Limb (tissue), 2 donors: ENCODE results near the gene PNPT1.
"Not testable (repeated sequence)": the region's sequence is repeated elsewhere in the genome, so short reads cannot be mapped to it uniquely, and the experiment has no call there.

ENCODE experiments used
- DNase-seq, 2 donors: peaks; one replicate each; pipeline ENCODE4 v3.0.0-alpha.2; 2016; ENCODE audit errors: extremely low spot score in 2 of 2

PNPT1 gene

DNA sequence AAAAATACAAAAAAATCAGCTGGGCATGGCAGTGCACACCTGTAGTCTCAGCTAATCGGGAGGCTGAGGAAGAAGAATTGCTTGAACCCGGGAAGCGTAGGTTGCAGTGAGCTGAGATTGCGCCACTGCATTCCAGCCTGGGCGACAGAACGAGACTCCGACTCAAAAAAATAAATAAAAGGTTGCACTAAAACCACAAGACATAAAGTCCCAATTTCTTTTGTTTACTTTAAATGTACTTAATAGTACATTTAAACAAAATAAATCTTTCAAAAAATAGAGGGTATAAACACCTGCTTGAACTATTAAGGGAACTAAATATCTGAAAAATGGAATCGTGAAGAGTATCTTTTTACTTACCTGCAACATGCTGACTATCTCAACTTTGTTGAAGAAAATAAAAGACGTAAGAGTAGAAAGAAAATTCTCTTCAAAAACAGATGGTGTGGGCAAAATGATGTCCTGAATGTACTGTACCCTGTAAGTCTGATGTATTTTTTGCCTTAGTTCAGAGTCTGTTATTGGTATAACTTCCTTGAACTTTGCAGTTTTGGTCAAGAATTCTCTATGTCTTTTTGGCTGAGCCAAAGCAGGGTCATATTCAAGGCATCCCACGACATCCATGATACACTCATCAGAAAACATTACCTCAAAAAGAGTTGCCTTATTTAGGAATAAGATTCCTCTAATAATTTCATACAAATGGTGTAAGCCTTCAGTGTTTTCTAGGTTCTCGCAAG lies 95.4 kb downstream of the PNPT1 start:
- no peak for DNase-seq

DNA sequence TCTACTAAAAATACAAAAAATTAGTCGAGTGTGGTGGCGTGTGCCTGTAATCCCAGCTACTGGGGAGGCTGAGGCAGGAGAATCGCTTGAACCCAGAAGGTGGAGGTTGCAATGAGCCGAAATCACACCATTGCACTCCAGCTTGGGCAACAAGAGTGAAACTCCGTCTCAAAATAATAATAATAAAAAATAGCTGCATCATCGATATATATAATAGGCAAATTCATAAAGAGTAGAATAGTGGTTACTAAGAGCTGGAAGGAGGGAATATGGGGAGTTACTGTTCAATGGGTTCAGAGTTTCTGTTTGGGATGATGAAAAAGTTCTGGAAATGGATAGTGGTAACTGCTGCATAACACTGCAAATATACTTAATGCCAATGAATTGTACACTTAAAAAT lies 96.8 kb downstream of the PNPT1 start:
- not testable (repeated sequence) for DNase-seq

DNA sequence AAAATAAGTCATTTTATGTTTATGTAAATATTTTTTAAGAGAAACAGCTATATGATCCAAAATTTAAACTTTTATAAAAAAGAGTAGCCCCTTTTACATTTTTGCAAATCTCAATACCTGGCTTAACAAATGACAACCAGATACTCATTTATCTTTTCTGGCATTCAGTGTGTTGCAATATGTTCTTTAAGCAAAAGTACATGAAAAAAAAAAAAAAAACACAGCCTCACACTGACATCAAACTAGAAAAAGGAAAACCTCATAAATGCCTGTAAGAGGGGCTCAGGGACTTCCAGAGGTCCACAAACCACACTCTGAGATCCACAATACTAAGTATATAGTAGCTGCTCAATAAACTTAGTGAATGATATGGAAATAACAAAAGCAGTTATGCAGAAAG lies 98.1 kb downstream of the PNPT1 start:
- DNase-seq, result no peak

DNA sequence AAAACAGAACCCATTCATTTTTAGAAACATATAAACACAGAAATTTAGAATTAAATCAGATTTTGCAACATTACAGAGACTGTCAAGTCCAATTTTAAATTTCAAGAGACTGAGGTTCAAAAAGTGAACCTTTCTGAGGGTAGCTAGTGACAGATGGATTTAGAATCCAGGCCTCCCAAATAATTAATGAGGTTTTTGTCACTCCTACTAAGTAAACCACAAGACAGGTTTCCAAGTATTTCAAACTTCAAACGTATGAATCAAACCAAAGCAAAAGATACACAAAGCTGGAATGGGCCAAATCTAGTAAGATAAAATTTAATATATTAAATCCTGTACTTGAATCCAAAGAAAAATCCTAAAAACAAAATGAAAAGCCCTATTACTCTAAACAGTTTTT lies 101.5 kb downstream of the PNPT1 start:
- no peak for DNase-seq

DNA sequence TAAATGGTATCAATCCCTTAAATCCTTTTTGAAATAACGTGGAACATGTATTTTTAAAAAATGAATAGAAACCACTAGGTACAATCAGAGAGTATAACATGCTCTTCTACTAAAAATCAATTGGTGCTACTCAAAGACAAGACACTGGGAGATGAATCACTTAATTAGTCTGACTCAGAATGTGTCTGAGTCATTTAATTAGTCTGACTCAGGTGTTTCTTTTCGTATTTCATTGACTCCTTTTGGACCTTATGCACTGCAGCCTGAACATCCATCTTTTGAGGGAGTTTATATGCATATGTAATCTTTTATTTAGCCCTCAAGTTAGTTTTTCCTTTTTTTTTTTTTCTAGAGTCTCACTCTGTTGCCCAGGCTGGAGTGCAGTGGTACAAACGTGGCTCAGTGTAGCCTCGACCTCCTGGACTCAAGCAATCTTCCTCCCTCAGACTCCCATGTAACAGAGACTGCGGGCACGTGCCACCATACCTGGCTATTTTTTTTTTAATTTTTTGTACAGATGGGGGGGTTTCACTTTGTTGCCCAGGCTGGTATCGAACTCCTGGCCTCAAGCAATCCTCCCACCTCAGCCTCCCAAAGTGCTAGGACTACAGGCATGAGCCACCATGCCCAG lies 102.7 kb downstream of the PNPT1 start:
- no peak for DNase-seq

DNA sequence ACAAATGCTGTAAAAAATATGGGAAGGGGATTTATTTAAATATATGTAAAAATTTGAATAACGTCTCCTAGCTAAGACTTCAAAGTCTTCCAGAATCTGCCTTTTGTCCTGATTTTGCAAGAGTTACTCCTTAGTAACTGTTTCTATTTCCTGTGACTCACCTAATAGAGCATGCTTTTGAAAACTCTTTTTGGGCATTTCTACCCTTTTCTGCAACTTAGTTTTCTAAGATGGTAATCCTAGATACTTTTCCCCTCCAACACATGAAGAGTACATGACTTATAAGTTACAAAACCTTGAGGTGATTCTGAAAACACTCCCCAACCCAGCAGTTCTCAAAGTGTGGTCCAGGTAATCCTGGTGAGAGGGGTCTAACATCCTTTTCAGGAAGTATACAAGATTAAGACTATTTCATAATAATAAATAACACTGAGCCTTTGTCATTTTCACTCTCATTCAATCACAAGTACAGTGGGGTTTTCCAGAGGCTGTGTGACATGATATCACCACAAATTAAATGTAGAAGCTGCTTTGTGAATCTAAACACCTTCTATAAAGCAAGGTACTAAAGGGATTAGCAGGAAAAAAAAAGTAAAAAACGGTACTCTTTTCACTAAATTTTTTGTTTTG lies 108.1 kb downstream of the PNPT1 start:
- no peak for DNase-seq
